Brain microvascular endothelial cell (primary cell): ENCODE results near the gene MKRN2.

ENCODE experiments used
- DNase-seq: peaks from one replicate; pipeline ENCODE4 v3.0.0-alpha.2; 2020
- H3K27ac ChIP-seq: fragments of 250-450 bp; sonication (Bioruptor Pico); 2 replicates; pipeline ENCODE4 v1.5.1; 2020; ENCODE audit warnings: mild to moderate bottlenecking, moderate library complexity
- H3K27me3 ChIP-seq: fragments of 250-450 bp; sonication (Bioruptor Pico); replicated peaks from 2 replicates; pipeline ENCODE4 v1.5.1; 2020; ENCODE audit warnings: mild to moderate bottlenecking
- H3K36me3 ChIP-seq: fragments of 250-450 bp; sonication (Bioruptor Pico); replicated peaks from 2 replicates; pipeline ENCODE4 v1.5.1; 2020; ENCODE audit warnings: mild to moderate bottlenecking
- H3K4me3 ChIP-seq: 2 replicates; pipeline ENCODE4 v1.5.1; 2011; ENCODE audit warnings: low read depth, mild to moderate bottlenecking, control low read depth, low read length, moderate library complexity
- in situ Hi-C: cut with HindIII; loops from 2 replicates; pipeline ENCODE4 v1.10.0; 2017; ENCODE audit warnings: low sequenced_read_pairs, low pct_ligation_motif_present
- TF ChIP-seq, protein P1 (sequence below): IDR thresholded peaks from 2 replicates; pipeline ENCODE4 v1.5.1; 2011; ENCODE audit warnings: low read depth, mild to moderate bottlenecking, moderate library complexity, low read length, control low read depth, inconsistent platforms; ENCODE audit errors: missing control alignments

The MKRN2 gene

GRCh38 chr3:12632523-12632922 is 75.6 kb downstream of the MKRN2 start:
- Histone ChIP-seq H3K27ac (no peak overlapping the region), H3K27me3 (no peaks in the 10 kb centered on the region), H3K4me3 (no peak overlapping the region), H3K36me3 (no peaks in the 10 kb centered on the region)
- in situ Hi-C loops, result no loop called here
- TF ChIP-seq, protein P1, sequence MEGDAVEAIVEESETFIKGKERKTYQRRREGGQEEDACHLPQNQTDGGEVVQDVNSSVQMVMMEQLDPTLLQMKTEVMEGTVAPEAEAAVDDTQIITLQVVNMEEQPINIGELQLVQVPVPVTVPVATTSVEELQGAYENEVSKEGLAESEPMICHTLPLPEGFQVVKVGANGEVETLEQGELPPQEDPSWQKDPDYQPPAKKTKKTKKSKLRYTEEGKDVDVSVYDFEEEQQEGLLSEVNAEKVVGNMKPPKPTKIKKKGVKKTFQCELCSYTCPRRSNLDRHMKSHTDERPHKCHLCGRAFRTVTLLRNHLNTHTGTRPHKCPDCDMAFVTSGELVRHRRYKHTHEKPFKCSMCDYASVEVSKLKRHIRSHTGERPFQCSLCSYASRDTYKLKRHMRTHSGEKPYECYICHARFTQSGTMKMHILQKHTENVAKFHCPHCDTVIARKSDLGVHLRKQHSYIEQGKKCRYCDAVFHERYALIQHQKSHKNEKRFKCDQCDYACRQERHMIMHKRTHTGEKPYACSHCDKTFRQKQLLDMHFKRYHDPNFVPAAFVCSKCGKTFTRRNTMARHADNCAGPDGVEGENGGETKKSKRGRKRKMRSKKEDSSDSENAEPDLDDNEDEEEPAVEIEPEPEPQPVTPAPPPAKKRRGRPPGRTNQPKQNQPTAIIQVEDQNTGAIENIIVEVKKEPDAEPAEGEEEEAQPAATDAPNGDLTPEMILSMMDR, result no peak
- DNase-seq, result no peak

DNA sequence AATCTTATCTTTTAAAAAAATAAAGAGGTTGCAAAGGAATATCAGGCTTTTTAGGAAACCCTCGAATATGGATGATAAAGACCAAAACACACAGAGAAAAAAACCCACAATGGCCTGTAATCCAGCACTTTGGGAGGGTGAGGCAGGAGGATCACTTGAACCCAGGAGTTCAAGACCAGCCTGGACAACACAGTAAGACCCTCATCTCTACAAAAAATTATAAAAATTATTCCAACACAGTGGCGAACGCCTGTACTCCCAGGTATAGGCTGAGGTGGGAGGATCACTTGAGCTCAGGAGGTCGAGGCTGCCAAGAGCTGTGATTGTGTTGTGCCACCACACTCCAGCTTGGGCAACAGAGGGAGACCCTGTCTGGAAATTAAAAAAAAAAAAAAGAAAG is 76.2 kb downstream of the MKRN2 start:
- in situ Hi-C loops, result no loop called here
- Histone ChIP-seq H3K4me3 (no peak overlapping the region), H3K27ac (no peak overlapping the region), H3K36me3 (no peaks in the 10 kb centered on the region), H3K27me3 (no peaks in the 10 kb centered on the region)
- no peak for DNase-seq
- TF ChIP-seq, protein P1, result no peak
